IPS-15b (cell line): ENCODE data around the gene DNAJC13.
"Not testable (repeated sequence)": the region's sequence is repeated elsewhere in the genome, so short reads cannot be mapped to it uniquely, and the experiment has no call there.

ENCODE experiments used
- H3K27me3 ChIP-seq: one replicate; pipeline ENCODE4 v1.6.1; 2013; ENCODE audit warnings: low read length; ENCODE audit not compliant: control insufficient read depth, insufficient read depth
- H3K36me3 ChIP-seq: one replicate; pipeline ENCODE4 v1.6.1; 2013; ENCODE audit warnings: low read length; ENCODE audit not compliant: control insufficient read depth, insufficient read depth
- H3K4me1 ChIP-seq: one replicate; pipeline ENCODE4 v1.6.1; 2013; ENCODE audit warnings: mild to moderate bottlenecking, low read length; ENCODE audit not compliant: control insufficient read depth, insufficient read depth
- H3K4me3 ChIP-seq: one replicate; pipeline ENCODE4 v1.5.1; 2013; ENCODE audit warnings: low read depth, low read length
- H3K9ac ChIP-seq: one replicate; pipeline ENCODE4 v1.6.1; 2013; ENCODE audit warnings: low read depth, mild to moderate bottlenecking, low read length
- H3K9me3 ChIP-seq: one replicate; pipeline ENCODE4 v1.6.1; 2013; ENCODE audit warnings: mild to moderate bottlenecking, low read length; ENCODE audit not compliant: control insufficient read depth, insufficient read depth

DNAJC13 gene

DNA sequence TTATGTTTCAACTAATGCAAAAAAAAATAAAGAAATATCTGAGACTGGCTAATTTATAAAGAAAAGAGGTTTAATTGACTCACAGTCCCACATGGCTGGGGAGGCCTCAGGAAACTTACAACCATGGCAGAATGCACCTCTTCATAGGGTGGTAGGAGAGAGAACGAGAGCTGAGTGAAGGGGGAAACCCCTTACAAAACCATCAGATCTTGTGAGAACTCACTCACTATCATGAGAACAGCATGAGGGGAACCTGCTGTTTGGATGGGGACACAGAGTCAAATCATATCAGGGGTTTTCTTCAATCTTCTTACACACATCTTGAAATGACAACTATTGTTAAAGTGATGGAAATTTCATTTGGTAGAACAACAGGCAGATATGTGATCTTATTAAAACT lies 24.6 kb upstream of the DNAJC13 start:
- not testable (repeated sequence) for H3K9ac ChIP-seq, H3K4me3 ChIP-seq, H3K9me3 ChIP-seq, H3K27me3 ChIP-seq, H3K36me3 ChIP-seq, H3K4me1 ChIP-seq

DNA sequence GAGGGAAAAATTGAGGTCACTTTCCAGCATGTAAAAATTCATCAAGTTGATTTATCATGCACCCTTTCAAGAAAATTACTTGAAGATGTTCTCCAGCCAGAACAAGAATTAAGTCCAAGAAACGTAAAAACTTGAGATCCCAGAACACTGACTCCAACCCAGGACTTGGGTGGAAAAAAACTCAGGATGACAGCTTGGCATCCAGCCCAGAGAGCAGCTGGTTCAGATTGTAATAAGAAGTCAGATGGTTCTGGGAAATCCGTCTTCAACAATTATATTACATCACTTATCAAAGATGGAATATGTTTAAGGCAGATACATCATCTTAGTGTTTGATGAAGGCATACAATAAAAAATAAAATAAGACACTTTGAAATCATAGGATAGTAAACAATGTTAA lies 23.0 kb upstream of the DNAJC13 start:
- no peak overlapping the region for H3K4me3 ChIP-seq
- peaks cover 2% of the 10 kb centered on the region for H3K4me1 ChIP-seq
- no peaks in the 10 kb centered on the region for H3K27me3 ChIP-seq
- H3K9me3 ChIP-seq = no peaks in the 10 kb centered on the region
- no peaks in the 10 kb centered on the region for H3K36me3 ChIP-seq
- H3K9ac ChIP-seq = no peak overlapping the region

DNA sequence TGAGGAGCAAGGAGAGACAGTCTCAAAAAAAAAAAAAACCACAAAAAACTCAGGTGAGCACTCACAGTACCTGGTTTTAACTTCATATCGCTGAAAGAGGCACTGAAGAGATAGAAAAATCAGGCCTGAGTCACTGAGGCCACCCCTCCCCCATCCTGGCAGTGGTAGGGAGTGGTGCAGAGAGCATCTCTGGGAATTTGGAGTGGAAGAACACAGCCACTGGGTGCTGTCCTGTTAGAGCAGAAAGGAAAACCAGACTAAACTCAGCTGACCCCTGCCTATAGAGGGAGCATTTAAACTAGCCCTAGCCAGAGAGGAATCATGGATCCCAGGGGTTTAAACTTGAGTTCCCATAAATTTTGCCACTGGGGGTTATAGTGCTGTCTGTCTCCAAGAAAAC lies 22.2 kb upstream of the DNAJC13 start:
- Histone ChIP-seq H3K36me3 (no peaks in the 10 kb centered on the region), H3K9ac (no peak overlapping the region), H3K4me3 (no peak overlapping the region), H3K9me3 (no peaks in the 10 kb centered on the region), H3K27me3 (no peaks in the 10 kb centered on the region), H3K4me1 (peaks cover 2% of the 10 kb centered on the region)

DNA sequence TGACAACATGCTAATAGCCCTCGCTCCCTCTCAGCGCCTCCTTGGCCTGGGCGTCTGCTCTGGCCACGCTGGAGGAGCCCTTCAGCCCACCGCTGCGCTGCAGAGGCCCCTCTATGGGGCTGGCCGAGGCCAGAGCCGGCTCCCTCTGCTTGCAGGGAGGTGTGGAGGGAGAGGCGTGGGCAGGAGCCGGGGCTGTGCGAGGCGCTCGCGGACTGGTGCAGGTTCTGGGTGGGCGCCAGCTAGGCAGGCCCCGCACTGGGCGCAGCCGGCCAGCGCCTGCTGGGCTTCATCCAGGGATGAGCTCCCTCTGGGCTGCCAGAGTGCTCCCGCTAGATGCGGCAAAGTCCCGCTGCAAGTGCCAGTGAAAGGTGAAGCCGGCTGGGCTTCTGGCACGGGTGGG lies 21.0 kb upstream of the DNAJC13 start:
- no peaks in the 10 kb centered on the region for H3K36me3 ChIP-seq
- peaks cover 2% of the 10 kb centered on the region for H3K4me1 ChIP-seq
- no peak overlapping the region for H3K4me3 ChIP-seq
- no peaks in the 10 kb centered on the region for H3K27me3 ChIP-seq
- no peak overlapping the region for H3K9ac ChIP-seq
- H3K9me3 ChIP-seq = no peaks in the 10 kb centered on the region

DNA sequence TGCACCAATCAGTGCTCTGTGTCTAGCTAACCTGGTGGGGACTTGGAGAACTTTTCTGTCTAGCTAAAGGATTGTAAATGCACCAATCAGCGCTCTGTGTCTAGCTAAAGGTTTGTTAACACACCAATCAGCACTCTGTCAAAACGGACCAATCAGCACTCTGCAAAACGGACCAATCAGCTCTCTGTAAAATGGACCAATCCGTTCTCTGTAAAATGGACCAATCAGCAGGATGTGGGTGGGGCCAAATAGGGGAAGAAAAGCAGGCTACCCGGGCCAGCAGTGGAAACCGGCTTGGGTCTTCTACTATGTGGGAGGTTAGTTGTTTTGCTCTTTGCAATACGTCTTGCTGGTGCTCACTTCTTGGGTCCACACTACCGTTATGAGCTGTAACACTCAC lies 20.5 kb upstream of the DNAJC13 start:
- not testable (repeated sequence) for H3K36me3 ChIP-seq, H3K9me3 ChIP-seq, H3K27me3 ChIP-seq, H3K4me1 ChIP-seq, H3K4me3 ChIP-seq, H3K9ac ChIP-seq

DNA sequence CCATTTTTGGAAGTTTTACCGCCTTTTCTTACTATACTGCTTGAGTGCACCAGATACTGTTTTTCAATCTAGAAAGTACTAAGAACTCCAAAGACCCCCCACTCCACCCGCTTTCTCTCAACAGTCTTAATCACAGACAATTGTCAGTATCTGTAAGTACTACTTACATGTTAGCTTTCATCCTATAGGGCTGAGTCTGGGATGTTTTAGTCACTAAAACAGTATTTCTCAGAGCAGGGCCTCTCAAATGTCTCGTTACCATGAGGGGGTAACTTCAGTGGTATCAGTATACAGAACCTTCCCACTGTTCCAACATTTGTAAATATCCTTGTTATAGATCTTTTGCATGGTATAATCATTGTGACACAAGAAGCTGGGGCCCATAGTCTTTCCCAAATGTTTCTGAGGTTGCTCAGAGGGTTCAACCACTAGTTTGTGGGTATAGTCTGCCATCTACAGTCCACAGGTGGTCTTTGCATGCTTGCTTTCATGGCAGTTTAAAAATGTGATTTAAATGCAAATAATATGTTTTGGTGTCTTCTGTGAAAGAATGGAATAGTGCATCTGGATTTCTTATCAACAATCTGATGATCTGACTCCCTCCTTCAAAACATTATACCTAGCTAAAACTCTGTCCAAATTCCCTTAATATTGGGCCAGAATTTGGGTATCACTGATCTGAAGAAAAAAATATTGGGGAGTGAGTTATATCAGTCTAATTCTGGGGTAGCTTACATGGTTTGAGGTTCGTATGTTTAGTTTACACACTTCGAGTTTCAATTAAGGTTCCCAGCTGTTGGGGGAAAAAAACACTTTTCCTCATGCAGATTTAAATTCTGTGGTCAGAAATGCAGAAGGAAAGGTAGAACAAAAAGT lies 18.0 kb upstream of the DNAJC13 start:
- Histone ChIP-seq H3K9me3 (no peaks in the 10 kb centered on the region), H3K36me3 (no peaks in the 10 kb centered on the region), H3K4me1 (peaks cover 2% of the 10 kb centered on the region), H3K27me3 (no peaks in the 10 kb centered on the region), H3K4me3 (no peak overlapping the region), H3K9ac (no peak overlapping the region)

DNA sequence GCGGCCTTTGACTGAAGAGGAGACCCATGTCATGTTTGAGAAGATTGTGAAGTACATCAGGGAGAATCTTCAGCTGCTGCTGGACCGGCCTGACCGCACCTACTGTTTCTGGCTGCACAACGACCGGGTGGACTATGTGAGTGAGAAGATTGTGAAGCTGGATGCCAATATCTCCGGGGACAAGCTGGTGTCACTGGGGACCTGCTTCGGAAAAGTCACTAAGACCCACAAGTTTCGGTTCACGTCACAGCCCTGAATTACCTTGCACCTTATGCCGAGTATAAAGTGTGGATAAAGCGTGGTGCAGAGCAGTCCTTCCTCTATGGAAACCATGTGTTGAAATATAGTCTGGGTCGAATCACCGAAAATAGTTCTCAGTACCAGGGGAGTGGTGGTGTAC lies 16.0 kb upstream of the DNAJC13 start:
- Histone ChIP-seq H3K9me3 (no peaks in the 10 kb centered on the region), H3K36me3 (no peaks in the 10 kb centered on the region), H3K27me3 (no peaks in the 10 kb centered on the region), H3K4me3 (no peak overlapping the region), H3K9ac (no peak overlapping the region), H3K4me1 (no peaks in the 10 kb centered on the region)

DNA sequence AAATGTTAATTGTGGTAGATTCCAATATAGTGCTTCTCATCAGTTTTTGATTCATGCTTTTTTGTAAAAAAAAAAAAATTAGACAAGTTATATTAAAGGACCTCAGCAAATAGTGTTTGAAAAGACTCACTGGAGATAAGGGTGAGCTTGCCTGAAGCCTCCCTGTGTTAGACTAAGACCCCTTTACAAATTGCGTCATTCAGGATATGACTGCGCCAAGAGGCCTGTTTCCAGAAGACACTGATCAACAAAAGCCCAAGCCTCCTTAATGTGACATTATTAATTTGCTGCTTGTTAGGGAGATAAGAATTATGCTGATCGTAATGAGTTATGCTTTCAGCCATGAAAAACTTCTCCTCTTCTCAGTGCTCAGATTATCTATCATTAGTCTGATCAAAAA lies 13.0 kb upstream of the DNAJC13 start:
- no peaks in the 10 kb centered on the region for H3K4me1 ChIP-seq
- H3K9ac ChIP-seq = no peak overlapping the region
- H3K36me3 ChIP-seq = no peaks in the 10 kb centered on the region
- no peak overlapping the region for H3K4me3 ChIP-seq
- H3K9me3 ChIP-seq = no peaks in the 10 kb centered on the region
- no peaks in the 10 kb centered on the region for H3K27me3 ChIP-seq

DNA sequence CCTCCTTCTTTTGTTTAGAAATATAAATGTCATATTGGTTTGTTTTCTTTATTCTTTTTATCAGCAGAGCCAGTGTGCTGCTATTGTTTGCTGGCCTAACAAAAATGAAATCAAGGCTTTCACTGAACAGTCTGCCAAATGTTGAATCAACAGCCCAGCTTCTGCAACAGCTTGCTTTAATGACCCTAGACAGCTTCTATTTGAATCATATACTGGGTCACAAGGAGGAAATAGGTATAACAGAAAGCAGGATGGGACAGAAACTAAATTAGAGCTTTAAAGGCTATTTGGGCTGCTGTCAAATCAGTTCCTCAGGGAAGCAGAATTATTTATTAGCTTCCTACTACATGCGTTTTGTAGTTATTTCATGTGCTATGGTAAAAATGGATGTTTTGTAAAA lies 12.1 kb upstream of the DNAJC13 start:
- Histone ChIP-seq H3K9me3 (no peaks in the 10 kb centered on the region), H3K9ac (no peak overlapping the region), H3K4me3 (no peak overlapping the region), H3K36me3 (no peaks in the 10 kb centered on the region), H3K4me1 (no peaks in the 10 kb centered on the region), H3K27me3 (no peaks in the 10 kb centered on the region)

DNA sequence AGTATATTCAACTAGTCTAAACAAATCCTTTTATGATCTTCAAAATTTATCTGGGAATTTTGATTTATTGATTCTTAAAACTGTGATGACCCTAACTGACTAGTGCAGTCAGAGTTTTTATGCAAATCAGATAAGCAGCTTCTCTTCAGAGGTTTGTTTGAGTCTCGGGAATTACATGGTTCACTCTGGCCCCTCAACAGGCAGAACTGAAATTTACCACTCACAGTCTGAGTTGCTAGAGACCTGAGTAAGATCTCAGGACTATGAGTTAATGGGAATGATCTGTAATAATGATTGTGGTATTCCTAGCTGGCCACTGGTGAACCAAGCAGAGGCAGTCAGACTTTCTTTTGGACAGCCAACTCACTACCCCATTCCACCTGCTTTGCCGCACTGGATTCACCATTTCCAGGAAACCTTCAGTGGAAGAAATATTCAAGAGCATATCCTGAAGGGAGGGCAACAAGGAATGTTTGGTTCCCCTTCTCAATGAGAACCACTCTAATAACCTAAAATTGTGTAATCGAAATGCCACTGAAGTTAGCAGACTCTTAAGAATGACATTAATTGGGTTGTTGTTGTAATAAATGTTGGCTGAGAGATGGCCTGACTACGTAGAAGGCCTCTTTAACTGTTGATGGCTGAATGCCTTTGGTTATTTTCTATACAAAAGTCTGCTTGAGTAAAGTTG lies 11.5 kb upstream of the DNAJC13 start:
- no peak overlapping the region for H3K4me3 ChIP-seq
- no peak overlapping the region for H3K9ac ChIP-seq
- no peaks in the 10 kb centered on the region for H3K9me3 ChIP-seq
- H3K36me3 ChIP-seq = no peaks in the 10 kb centered on the region
- H3K27me3 ChIP-seq = no peaks in the 10 kb centered on the region
- H3K4me1 ChIP-seq = no peaks in the 10 kb centered on the region

- H3K4me1 ChIP-seq = no peaks in the 10 kb centered on the region
- no peaks in the 10 kb centered on the region for H3K27me3 ChIP-seq
- no peaks in the 10 kb centered on the region for H3K9me3 ChIP-seq
- no peak overlapping the region for H3K9ac ChIP-seq
- H3K36me3 ChIP-seq = no peaks in the 10 kb centered on the region
- H3K4me3 ChIP-seq = no peak overlapping the region
Observed at GRCh38 chr3:132406587-132406986, 10.7 kb upstream of the DNAJC13 start.

DNA sequence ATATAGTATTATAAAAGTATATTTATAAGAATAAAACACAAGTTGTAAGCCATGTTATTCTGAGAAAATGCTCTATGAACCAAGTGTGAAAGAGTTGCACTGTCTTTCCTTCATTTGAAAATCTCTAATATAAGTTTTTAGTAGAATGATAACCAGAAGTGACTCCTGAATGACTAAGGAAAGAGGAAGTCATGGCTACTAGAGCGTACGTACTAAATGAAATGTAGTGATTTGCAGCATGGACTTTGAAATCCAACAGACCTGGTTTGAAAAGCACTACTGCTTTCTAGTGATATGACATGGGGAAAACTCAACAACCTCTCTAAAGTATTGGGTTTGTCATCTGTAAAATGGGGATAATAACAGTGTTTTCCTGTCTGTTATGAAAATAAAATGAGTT lies 10.3 kb upstream of the DNAJC13 start:
- no peaks in the 10 kb centered on the region for H3K9me3 ChIP-seq

More for the DNA sequence above, 10.3 kb upstream of the DNAJC13 start:
- no peaks in the 10 kb centered on the region for H3K36me3 ChIP-seq
- no peak overlapping the region for H3K4me3 ChIP-seq
- H3K9ac ChIP-seq = no peak overlapping the region
- no peaks in the 10 kb centered on the region for H3K4me1 ChIP-seq
- no peaks in the 10 kb centered on the region for H3K27me3 ChIP-seq
